ENCODE results near the gene LIPC. TPM values are rescaled to one million over a fixed set of nuclear protein-coding genes. Genes with fewer than 3 reads are reported as not detected.

LIPC gene
- total RNA-seq, 4 donors from 2014 or later = 0.48 to 8.2 (median 2.6) TPM; not detected in 1

DNA sequence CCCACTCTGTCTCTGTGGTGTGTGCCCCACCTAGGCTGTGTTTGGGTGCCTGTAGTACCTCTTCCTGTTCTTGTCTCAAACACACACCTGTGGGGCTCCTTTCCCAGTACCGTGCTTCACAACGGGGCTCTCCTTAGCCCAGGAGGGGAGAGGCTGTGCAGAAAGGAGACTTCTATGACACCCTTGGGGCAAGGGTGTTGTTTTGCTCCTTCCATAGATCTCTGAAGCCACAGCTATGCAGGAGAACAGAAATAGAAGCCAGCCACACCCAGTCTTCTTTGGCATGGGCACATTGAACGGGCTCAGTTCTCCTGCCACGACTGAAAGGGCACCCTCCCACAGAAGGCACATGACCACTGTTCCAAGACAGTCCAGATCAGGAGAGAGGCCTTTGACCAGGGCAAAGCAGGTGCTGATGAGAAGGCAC, 74.3 kb downstream of the LIPC start:
- Histone ChIP-seq H3K4me3 (no peak overlapping the region), H3K27me3 (no peaks in the 10 kb centered on the region), H3K9me3 (no peaks in the 10 kb centered on the region), H3K36me3 (no peaks in the 10 kb centered on the region), H3K27ac (no peak overlapping the region), H3K4me1 (no peaks in the 10 kb centered on the region)
- WGBS, 2 donors (ENCODE audit: low coverage in 1 of 2) = 56% methylated on average over 4 of the region's 4 CpGs; no CpG with 5 or more reads in 1 of the 2 donors
- intact Hi-C loops (cut with DNase I; ENCODE audit: low total_unique reads) (no loop called here), in situ Hi-C loops (cut with MboI; ENCODE audit: low pct_ligation_motif_present in 1 of 4, low pct_unique_long_range_greater_than_20kb in 1 of 4, low sequenced_read_pairs in 3 of 4) (no loop called here)
- TF ChIP-seq EP300 (IDR thresholded peaks at IDR 0.05; ENCODE audit: low read depth) (no peak), POLR2A (IDR thresholded peaks at IDR 0.05) (no peak), POLR2AphosphoS5 (IDR thresholded peaks at IDR 0.05) (no peak)
- TF ChIP-seq, protein P1, sequence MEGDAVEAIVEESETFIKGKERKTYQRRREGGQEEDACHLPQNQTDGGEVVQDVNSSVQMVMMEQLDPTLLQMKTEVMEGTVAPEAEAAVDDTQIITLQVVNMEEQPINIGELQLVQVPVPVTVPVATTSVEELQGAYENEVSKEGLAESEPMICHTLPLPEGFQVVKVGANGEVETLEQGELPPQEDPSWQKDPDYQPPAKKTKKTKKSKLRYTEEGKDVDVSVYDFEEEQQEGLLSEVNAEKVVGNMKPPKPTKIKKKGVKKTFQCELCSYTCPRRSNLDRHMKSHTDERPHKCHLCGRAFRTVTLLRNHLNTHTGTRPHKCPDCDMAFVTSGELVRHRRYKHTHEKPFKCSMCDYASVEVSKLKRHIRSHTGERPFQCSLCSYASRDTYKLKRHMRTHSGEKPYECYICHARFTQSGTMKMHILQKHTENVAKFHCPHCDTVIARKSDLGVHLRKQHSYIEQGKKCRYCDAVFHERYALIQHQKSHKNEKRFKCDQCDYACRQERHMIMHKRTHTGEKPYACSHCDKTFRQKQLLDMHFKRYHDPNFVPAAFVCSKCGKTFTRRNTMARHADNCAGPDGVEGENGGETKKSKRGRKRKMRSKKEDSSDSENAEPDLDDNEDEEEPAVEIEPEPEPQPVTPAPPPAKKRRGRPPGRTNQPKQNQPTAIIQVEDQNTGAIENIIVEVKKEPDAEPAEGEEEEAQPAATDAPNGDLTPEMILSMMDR (IDR thresholded peaks at IDR 0.05) = no peak
- no peak for DNase-seq

DNA sequence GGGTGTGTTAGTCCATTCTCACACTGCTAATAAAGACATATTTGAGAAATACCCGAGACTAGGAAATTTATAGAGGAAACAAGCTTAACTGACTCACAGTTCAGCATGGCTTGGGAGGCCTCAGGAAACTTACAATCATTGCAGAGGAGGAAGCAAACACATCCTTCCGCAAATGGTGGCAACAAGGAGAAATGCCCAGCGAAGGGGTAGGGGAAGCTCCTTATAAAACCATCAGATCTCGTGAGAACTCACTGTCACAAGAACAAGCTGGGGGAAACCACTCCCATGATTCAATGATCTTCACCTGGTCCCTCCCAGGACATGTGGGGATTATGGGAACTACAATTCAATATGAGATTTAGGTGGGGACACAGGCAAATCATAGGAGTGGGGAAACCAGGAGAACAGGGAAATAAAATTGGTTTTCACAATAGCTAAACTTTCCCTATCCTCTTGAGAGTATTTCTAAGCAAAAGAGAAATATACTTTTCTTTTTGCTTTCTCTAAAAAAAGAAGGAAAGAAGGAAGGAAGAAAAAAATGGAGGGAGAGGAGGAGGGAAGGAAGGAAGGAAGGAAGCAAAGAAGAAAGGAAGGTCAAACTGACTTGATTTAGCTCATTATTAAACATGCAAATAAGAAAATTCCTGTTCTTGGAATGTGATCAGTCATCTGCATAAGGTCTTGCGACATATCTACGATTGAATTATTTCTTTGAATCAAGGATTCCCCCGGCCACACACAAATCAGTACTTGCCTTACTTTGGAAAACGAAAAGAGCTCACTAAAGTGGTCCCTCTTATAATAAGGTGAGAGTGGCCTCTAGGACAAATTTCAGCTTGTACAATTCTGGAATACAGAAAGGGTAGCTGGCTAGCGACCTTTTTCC, 75.2 kb downstream of the LIPC start:
- intact Hi-C loops (cut with DNase I; ENCODE audit: low total_unique reads) (no loop called here), in situ Hi-C loops (cut with MboI; ENCODE audit: low pct_ligation_motif_present in 1 of 4, low pct_unique_long_range_greater_than_20kb in 1 of 4, low sequenced_read_pairs in 3 of 4) (no loop called here)
- WGBS, 2 donors (ENCODE audit: low coverage in 1 of 2) = 81 to 83% methylated on average over 7 to 9 of the region's 9 CpGs
- H3K4me3 ChIP-seq = no peak overlapping the region
- H3K4me1 ChIP-seq = no peaks in the 10 kb centered on the region
- H3K27me3 ChIP-seq = no peaks in the 10 kb centered on the region
- no peak for TF ChIP-seq EP300 (IDR thresholded peaks at IDR 0.05; ENCODE audit: low read depth)
- TF ChIP-seq, protein P1 (IDR thresholded peaks at IDR 0.05) = no peak
- TF ChIP-seq POLR2A (IDR thresholded peaks at IDR 0.05) = no peak
- TF ChIP-seq POLR2AphosphoS5 (IDR thresholded peaks at IDR 0.05) = no peak
- H3K27ac ChIP-seq = no peak overlapping the region
- no peaks in the 10 kb centered on the region for H3K9me3 ChIP-seq
- H3K36me3 ChIP-seq = no peaks in the 10 kb centered on the region
- no peak for DNase-seq

DNA sequence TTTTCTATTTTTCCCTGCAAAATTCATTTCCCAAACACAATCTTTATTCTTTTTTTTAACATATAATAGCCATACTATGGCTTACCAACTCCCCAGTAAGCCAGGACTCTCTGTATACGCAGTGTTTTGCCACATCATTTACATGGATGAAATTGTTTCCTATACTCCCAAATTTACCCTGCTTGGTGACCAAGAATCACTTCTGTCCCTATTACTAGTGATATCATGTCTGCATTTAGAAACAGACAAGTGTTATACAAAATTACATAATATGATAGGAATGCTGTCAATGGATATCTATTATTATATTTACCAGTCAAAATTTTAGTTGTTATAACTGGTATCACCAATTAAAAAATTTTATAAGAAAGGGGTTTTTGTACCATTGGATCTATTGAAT, 77.8 kb downstream of the LIPC start:
- no peak overlapping the region for H3K27ac ChIP-seq
- DNase-seq = no peak
- intact Hi-C loops (cut with DNase I; ENCODE audit: low total_unique reads) = no loop called here

DNA sequence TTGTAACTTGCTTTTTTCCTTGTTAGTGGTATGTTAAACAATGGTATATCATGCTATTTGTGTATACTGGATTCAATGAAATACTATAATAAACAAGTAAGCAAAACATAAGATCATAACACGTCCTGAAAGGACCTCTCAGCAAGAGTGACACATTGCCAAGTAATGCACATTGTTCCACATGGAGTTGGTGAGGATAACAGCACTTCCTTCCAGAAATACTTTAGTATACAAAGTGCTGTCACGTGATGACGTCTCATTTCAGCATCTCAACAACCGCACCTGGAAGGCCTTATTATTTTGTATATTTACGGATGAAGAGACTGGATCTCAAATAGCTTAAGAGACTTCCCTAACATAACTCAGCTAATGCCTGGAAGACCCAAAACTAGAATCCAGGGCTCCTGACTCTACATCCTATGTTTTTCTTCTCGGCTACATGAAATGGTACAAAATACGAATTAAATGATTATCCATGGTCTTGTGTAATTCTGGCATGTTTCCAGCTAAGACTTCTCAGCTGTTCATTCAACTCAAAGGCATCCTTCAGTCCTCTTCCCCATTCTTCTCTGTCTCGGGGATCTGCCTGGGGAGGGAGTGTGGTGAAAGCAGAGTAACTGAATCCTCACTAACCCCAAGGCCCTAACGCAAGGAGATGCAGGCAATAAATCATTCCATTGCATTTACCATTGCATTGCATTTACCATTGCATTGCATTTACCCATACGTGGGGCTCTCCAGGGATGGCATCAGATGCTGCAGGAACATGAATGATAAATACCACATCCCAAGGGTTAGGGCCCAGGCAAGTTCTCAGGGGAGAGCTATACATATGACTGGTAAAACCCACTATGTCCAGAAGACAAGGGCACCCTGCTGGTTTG, 79.2 kb downstream of the LIPC start:
- TF ChIP-seq POLR2AphosphoS5 (IDR thresholded peaks at IDR 0.05) (no peak), EP300 (IDR thresholded peaks at IDR 0.05; ENCODE audit: low read depth) (no peak), POLR2A (IDR thresholded peaks at IDR 0.05) (no peak)
- TF ChIP-seq, protein P1 (IDR thresholded peaks at IDR 0.05) = no peak
- Histone ChIP-seq H3K9me3 (no peaks in the 10 kb centered on the region), H3K27ac (no peak overlapping the region), H3K36me3 (no peaks in the 10 kb centered on the region), H3K4me3 (no peak overlapping the region), H3K27me3 (no peaks in the 10 kb centered on the region), H3K4me1 (no peaks in the 10 kb centered on the region)
- DNase-seq = no peak
- in situ Hi-C loops (cut with MboI; ENCODE audit: low pct_ligation_motif_present in 1 of 4, low pct_unique_long_range_greater_than_20kb in 1 of 4, low sequenced_read_pairs in 3 of 4) (no loop called here), intact Hi-C loops (cut with DNase I; ENCODE audit: low total_unique reads) (no loop called here)
- WGBS, 2 donors (ENCODE audit: low coverage in 1 of 2) = 65 to 71% methylated on average over 8 to 10 of the region's 10 CpGs

More for the DNA sequence above, 77.8 kb downstream of the LIPC start:
- TF ChIP-seq EP300 (IDR thresholded peaks at IDR 0.05; ENCODE audit: low read depth) = no peak
- H3K9me3 ChIP-seq = no peaks in the 10 kb centered on the region
- H3K36me3 ChIP-seq = no peaks in the 10 kb centered on the region
- H3K4me1 ChIP-seq = no peaks in the 10 kb centered on the region
- H3K27me3 ChIP-seq = no peaks in the 10 kb centered on the region
- 80 to 81% methylated on average over 1 of the region's 1 CpG for WGBS, 2 donors (ENCODE audit: low coverage in 1 of 2)
- in situ Hi-C loops (cut with MboI; ENCODE audit: low pct_ligation_motif_present in 1 of 4, low pct_unique_long_range_greater_than_20kb in 1 of 4, low sequenced_read_pairs in 3 of 4) = no loop called here
- H3K4me3 ChIP-seq = no peak overlapping the region
